Stimulated activated CD4-positive, alpha-beta T cell treated with anti-CD3 and anti-CD28 coated beads, TNF-alpha, amount 100 ng/mL, for 4 hours (primary cell): Measurements from ENCODE around the gene ANKRD33B.
A peak's percentile ranks its signal among the peaks of the same experiment; 100 is the strongest.
"Not testable (repeated sequence)": the region's sequence is repeated elsewhere in the genome, so short reads cannot be mapped to it uniquely, and the experiment has no call there.

ENCODE experiments used
- DNase-seq, 3 experiments: peaks; one replicate each; pipeline ENCODE4 v3.0.0-alpha.2; 2020; ENCODE audit warnings: low read depth in 3 of 3

The ANKRD33B gene

DNA sequence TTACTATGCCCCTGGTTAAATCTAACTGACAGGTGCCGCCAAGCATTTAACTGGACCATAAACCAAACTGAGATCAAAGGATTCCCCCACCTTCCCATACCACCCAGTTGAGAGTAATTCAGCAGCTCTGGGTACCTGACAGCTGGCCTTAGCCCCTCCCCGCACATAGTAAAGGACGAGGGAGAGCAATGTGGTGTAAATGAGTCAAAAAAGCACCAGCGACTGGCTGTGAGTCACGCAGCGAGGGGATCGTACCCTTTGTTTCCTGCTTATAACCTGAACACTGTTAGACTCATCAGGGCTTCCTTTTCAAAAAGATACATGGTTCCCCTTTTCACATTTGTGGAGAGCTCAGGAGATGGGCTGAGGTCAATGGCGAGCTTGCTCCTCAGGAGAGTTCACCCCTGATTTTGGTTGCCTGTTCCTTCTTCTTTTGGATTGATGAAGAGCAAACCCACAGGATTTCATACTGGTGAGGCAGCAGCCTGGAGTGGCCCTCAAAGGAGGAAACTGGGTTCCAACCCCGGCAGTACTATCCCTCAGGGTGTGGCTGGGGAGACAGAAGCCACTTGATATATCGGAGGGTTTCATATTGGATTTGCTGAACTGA, 71.5 kb downstream of the ANKRD33B start:
- peak; percentile 29 to 54 (median 48) for DNase-seq

DNA sequence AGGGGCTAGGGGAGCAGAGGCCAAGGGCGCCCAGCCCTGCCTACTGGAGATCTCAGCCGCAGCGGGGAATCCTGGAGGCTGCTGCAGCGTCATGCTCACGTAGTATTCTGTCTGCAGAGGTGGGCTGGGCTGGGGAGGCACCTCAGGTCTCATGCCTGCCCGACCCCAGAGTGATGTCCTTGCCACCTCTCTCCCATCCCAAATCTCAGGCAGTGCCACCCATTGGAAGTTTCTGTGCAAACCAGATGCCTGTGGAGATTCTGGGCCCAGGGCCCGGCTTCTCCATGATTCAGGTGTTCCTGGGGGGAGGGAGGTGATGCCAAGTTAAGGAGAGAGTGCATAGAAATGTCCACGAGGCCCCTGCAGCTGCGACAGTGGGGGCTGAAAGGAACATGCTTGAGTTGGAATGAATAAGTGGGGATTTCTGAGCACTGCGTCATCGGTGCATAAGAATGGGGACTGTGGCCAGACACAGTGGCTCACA, 72.0 kb downstream of the ANKRD33B start:
- DNase-seq = no peak

DNA sequence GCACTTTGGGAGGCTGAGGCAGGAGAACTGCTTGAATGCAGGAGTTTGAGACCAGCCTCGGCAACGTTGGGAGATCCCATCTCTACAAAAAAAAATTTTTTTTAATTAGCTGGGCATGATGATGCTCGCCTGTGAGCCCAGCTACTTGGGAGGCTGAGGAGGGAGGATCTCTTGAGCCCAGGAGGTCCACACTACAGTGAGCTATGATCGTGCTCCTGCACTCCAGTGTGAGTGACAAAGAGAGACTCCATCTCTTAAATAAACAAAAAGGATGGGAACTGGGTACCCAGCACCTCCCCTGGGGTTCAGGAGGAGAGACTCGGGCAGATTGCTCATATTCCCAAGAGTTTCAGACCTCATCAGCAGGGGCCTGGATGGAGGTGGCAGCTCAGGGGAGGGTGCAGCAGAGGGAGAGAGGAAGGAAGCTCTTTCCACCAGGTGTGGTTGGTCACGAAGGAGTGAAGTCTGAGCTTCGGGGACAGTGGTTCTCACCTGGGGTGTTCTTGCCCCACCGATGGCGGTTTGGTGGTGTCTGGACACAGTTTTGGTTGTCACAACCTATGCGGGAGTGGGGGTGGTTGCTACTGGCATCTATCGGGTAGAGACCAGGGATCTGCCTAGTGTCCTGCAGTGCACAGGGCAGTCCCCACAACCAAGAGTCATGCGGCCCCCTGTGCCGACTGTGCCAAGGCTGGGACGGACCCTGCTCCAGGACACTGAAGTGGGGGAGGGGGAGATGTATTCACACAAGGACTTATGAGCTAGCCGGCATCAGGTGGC, 72.7 kb downstream of the ANKRD33B start:
- DNase-seq = no peak

DNA sequence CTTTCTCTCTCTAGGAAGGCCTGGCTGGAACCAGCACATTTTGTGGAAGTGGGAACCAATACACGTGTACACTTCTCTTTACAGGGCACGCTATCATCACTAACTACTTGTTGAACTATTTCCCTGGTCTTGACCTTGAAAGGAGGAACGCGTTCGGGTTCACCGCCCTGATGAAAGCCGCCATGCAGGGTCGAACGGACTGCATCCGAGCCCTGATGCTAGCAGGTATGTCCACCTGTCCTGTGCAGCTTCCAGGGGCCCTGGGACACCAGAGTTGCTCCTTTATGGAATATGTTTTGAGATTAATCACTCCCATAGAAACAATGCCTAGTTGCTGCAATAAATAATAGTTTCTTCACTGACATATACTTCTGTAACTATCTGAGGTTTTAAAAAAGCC, 74.1 kb downstream of the ANKRD33B start:
- DNase-seq = no peak

DNA sequence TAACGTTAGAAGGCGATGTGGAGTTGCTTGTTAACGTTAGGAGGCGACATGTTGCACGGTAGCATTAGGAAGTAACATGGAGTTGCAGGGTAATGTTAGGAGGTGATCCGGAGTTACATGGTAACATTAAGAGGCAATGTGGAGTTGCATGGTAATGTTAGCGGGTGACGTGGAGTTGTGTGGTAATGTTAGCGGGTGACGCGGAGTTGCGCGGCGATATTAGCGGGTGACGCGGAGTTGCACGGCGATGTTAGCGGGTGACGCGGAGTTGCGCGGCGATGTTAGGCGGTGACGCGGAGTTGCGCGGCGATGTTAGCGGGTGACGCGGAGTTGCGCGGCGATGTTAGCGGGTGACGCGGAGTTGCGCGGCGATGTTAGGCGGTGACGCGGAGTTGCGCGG, 74.9 kb downstream of the ANKRD33B start:
- not testable (repeated sequence) for DNase-seq

DNA sequence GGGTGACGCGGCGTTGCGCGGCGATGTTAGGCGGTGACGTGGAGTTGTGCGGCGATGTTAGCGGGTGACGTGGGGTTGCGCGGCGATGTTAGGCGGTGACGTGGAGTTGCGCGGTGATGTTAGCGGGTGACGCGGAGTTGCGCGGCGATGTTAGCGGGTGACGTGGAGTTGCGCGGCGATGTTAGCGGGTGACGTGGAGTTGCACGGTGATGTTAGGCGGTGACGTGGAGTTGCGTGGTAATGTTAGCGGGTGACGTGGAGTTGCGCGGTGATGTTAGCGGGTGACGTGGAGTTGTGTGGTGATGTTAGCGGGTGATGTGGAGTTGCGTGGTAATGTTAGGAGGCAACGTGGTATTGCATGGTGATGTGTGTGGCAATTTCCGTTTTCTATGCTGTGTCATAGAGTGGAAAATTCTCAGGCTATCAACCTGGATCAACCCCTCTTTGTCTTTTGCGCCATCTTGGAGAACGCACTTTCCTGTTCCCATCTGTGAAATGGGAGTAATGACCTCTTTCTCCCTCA, 76.0 kb downstream of the ANKRD33B start:
- no peak for DNase-seq

DNA sequence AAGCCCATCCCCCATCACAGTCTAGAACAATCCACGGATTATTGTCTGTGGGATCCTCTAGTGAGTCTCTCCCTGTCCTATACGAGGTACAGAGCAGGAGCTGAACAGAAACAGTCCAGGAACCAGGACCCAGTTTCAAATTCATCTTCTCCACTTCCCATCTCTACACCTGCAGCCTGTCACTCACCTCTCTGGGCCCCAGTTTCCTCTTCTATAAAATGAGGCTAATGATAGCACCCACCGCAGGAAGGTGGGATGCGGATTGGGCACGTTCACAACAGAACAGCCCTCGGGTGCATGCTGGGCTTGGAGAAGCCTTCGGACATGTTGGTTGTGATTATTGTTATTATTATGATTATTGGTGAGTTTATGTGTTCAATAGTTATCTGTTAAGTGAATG, 78.5 kb downstream of the ANKRD33B start:
- DNase-seq = no peak

DNA sequence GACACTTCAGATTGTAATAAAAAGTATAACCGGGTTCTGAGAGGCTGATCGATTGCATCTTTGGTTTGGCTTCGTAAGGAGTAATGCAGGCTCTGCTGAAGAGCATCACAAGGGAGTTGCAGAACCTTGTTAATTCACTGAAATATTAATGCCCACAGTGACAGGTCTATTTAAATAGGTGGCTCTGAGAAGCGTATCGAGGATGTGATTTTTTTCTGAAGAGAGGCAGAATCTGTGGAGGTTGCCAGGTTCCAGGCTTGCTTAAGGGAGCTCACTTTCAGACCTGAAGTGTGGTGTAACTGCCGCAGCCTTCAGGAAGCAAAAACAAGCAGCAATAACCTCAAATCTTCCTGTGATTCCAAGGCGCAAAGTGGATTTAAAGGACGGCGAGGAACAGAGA, 80.3 kb downstream of the ANKRD33B start:
- no peak for DNase-seq

DNA sequence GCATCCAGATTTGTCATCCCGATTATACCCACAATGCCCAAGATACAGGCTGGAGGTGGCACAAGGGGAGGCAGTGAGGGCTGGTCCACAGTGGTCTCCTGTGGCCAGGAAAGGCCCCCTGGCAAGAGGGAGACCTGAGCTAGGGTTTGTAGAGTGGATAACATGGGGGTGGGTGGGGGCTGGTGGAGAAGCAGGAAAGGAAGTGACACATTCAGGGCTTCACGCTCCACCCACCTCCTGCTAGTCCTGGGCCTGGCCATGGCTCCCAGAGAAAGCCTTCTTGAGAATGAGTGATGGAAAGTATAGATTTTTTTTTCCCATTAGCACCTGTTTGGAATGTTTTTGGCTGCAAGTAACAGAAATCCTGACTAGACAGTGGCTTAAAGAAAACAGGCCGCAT, 81.3 kb downstream of the ANKRD33B start:
- no peak for DNase-seq

DNA sequence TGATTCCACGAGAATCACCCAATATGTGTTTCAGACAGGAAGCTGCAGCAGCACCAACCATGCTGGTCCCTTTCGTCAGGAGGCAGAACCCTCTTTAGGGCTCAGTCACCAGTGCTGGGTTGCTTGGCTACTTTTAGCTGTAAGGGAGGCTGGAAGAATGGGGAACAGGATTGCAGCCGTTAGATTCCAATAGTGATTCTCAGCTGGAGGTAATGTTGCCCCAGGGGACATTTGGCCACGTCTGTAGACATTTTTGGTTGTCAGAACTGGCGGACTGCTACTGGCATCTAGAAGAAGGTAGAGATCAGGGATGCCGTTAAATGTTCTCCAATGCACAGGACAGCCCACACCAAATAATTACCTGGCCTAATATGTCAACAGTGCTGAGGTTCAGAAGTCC, 81.8 kb downstream of the ANKRD33B start:
- no peak for DNase-seq

DNA sequence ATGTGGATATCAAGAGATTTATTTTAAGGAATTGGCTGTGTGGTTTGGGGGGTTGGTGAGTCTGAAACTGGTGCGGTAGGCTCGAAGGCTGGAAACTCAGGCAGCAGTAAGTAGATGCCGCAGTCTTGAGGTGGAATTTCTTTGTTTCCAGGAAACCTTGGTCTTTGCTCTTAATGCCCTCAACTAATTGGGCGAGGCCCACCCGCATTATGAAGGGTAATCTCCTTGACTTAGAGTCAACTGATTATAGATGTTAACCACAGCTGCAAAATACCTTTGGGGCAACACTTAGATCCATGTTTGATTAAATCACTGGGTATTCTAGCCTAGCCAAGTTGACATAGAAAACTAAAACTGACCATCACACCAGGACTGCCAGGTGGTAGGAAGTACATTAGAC, 83.8 kb downstream of the ANKRD33B start:
- DNase-seq = no peak

DNA sequence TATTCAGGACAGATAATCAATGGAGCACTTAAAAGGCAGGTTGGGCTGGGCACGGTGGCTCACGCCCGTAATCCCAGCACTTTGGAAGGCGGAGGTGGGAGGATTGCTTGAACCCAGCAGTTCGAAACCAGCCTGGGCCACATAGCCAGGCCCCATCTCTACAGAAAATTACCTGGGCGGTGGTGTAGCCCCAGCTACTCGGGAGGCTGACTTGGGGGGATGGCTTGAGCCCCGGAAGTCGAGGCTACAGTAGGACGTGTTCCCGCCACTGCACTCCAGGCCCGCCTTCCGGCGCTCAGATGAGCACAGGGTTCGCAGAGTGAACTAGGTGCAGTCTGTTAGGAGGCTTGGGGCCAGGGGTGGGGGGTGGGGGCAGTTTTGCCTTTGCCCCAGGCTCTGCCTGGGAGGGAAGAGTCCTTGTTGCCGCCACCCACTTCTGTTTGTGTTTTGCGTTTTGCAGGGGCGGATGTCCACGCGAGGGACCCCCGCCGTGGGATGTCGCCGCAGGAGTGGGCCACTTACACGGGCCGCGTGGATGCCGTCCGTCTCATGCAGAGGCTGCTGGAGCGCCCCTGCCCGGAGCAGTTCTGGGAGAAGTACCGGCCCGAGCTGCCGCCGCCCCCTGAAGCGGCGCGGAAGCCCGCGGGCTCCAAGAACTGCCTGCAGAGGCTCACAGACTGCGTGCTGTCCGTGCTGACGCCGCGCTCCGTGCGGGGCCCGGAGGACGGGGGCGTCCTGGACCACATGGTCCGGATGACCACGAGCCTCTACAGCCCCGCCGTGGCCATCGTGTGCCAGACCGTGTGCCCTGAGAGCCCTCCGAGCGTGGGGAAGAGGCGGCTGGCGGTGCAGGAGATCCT, 85.2 kb downstream of the ANKRD33B start:
- no peak for DNase-seq

DNA sequence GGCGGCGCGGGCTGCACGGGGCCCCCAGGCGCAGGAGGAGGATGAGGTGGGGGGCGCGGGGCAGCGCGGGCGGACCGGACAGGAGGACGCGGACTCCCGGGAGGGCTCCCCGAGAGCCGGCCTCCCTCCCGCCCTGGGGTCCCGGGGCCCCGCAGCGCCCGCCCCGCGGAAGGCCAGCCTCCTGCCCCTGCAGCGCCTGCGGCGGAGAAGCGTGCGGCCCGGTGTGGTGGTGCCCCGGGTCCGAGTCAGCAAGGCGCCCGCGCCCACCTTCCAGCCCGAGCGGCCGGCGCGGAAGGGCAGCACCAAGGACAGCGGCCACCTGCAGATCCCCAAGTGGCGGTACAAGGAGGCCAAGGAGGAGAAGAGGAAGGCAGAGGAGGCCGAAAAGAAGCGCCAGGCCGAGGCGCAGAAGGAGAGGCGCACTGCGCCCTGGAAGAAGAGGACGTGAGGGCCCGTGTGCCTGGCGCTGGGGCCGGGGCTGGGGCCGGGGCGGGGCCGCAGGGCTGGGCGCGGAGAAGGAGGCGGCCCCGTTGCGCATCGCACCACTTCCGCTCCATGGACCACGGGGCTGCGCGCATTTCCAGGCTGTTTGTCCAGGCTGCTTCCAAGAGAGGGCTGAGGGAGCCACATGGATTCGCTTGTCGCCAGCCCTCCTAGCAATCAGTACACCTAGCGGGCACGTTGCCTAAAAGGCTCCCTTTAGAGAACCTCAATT, 86.0 kb downstream of the ANKRD33B start:
- no peak for DNase-seq

DNA sequence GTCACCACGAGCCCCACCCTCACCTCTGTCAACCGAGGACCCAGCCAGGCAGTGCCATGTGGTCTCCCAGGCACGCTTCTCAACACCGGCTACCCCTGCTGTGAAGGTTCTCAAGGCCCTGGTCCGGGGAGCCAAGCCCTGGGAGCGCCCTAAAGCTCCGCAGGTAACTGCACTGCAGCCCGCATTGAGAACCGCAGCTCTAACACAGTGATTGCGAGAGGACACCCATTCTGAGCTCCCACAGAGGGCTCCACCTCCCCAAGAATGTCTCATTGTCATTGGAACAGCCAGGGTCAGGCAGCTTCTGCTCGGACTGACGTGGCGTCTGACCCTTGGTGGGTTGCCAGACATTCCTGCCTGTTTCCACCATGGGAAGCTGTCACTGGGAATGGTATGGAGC, 88.3 kb downstream of the ANKRD33B start:
- DNase-seq = no peak

DNA sequence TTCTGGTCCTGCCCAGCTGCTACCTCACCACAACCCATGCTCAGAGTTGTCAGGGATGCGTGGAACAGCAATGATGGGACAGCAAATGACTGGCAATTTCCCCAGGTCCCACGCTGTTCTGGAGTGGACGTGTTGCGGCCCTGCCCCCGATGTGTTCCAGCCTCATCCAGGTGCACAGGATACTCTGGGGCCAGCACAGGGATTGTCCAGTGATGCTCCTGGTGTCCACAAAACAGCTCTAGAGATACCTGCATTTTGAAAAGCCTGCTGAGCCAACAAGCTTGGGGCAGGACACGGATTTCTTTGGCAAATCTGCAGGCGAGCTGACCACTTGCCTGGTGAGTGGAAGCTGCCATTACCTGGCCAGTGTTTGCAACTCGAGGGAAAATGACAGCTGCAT, 88.7 kb downstream of the ANKRD33B start:
- no peak for DNase-seq

DNA sequence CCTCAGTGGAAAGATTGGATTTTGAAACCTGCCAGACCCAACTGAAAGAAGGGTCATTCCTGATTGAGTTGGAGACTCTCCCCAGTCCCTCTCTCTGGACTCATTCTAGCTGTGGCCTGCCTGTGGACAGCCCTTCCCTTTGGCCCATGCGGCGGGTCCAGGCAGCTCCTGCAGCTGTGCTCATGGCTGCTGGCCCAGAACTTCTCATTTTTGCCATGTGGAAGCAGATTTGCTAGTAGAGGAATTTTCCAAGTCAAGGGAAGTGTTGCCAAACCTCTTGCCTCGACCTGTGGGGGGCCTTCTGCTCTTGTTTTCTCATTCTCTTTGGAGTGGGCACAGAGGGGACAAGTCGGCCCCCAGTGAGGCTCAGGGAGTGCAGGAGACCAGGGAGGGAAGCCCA, 89.2 kb downstream of the ANKRD33B start:
- DNase-seq = no peak

DNA sequence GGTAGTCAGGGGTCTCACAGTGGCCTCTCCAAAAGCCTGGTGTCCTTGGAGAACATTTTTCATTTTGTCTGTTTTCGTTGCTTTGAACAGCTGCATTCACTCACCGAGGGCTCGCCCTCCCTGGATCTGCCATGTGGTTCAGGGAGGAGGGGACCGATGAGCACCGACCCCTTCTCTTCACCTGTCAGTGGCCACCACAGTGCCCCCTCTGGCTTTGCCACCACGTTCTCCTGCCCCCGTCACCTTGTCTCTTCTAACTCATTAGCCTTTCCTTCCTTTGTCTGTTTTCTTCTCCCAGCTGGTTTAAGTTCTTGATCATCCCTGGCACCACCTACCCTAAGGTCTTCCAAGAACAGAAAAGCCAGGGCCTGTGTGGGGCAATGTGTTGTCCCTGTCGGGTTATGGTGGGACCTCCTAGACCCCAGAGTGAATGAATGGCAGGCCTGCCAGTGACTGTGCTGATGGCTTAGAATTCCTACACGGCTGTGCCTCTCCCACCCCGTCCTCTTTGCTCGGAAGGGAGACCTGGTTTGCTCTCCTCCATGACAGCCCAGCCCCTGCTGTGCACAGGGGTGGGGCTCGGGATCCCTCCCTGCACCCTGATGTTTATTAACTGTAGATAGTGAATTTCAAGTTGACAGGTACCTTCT, 90.0 kb downstream of the ANKRD33B start:
- no peak for DNase-seq

DNA sequence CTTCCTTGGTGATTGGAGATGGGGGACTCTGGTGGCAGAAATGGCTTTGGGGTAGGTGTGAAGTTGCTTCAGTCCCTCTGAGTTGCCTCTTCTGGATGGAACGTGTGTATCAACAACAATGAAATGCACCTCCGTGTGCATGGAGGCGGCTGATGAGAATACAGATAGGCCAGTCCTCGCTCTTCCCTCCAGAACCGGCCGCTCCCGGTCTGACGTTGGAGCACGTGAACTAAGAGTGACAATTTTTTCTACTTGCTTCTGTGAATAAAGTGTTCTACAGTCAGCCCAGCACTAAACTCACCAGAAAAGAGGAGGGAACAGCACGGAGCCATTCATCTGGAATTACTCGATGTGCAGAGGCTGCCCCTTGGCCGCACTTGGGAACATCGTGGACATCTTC, 90.7 kb downstream of the ANKRD33B start:
- no peak for DNase-seq

DNA sequence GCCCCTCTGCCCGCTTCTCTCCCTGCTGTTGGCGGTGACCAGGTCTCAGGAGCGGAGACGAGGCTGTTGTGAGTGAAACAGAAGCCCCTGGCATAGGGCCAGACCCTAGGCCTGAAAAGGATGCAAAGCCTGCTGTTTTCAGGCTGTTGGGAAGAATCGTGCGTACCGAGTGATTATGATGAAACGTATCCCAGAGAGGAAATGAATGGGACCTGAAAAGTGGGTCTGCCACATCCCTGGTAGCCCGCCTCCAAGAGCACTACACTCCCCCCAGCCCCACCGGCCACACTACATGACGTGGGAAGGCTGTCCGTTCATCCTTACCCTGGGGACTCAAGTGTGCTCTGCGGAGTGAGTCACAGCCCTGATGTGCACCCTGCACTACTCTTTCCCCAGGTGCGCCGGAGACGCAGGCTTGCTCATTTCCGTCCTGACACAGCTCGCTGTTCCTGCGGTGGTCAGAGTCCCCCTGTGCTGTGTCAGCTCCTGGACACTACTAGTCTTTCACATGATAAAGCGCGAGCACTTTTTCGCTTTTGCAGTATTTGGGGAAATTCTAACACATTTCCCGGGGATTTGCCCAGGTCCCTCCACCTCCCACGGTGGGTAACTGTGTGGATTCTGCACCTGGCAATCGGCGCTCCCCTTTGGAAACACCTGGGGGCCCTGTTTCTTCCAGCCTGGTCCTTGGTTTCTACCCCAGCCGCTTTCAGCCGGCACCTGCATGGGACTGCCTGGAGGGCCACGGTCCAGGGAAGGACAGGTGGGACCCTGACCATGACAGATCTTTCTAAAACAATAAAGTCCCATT, 91.5 kb downstream of the ANKRD33B start:
- DNase-seq = no peak
